CD4-positive, alpha-beta T cell treated with Interleukin-4 for 4 hours (primary cell): Measurements from ENCODE around the gene FNBP1.

Experiments used
- DNase-seq: peaks from one replicate; pipeline ENCODE4 v3.0.0-alpha.2; 2020

Gene FNBP1

DNA sequence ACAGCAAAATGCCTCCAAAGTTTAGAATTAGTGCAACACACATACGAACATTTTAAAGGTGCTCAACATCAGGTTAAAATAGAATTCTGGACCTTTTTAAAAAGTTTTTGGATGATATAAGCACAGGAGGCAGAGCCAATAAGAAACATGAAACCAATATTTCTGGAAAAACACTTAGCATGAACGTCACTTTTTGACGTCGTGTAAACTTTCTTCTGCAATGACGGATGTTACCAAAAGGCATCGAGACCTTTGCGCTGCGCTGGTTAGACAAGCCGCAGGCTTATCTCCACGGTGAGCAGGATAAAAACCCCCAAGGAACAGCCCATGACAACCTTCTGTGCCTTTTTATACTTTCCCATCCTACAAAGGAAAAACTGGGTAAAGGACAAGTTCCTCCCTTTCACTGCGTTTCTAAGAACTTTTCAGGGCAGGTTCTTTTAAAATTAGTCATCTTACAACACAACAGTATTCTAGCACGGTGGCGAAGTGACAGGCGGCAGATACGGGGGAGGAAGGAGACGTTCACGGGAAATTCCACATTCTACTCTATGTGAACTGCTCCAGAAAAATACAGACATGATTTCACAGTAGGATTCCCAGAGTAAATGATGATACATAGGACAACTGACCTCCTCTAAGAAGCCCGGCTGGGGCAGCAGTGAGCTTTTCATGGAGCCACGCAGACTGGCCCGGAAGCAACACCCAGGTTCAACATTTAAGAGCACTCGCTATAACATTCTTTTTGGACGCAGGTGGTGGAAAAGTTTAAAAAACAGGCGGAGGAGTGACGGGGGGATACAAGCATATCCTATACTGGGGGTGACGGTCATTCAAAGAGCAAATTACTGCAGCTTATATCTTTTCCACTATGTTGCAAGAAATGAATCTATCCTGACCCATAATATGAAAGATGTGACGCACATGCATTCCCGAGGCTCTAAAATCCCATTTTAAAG, 155.4 kb downstream of the FNBP1 start:
- DNase-seq: peak; percentile 79

DNA sequence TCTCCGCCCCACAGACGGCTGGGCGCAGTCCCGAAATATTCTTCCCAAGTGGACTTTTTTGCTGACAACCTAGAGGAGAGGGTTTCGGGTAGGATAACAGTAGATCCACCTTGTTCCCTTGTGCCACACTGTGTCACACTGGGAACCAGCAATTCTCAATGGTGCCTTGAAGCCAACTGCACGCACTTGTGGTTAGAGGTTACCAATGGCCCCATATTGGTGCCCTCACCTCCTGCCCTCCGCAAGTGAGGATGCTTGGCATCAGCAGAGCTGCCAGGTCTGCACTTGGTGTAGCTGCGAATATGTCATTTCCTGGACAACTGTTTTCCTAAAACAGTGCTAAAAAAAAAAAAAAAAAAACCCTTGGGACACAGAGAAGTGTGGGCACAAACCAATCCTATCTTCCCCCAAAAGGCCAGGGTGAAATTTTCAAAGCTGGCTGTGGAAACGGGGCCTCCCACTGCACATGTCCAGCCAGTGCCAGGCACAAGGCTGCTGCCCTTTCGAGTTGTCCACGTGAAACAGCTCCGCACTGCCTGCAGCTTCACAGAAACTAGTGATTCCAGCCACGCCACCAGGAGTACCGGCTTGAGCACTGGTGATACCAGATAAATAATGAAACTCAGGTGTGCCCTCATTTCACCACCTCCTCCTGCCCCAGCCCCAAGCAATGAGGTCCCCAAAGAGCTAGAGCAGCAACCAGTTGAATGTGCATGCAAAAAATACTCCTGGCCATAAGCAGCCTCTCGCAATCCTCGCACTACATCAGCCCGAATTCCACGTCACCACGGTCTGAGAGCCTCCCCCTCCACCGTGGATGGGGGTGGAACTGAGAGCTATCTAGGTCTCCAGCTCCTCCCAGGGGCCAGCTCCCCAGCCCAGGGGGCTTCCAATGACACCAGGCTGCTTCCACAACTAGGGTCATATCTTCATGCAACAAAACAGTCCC, 156.5 kb downstream of the FNBP1 start:
- peak; percentile 55 for DNase-seq

DNA sequence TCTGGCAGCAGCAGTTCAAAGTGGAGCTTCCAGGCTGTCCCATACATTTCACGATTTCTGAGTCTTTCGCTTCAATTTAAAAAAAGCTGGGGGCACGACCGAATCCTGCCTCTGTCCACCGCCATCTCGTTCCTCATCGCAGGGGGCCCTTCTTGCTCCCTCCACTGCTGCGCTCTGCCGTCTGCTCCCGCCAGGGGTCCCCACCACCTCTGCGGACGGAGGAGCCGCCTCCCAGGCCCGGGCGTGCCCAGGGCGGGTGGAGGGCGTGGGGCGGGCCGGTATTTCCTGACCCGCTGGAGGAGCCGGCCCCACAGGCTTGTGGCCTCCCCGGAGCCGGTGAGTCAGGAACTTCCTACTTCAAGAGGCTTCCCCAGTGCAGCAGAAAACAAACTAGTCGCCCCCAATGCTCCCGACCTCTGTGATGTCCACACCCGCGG, 157.3 kb downstream of the FNBP1 start:
- DNase-seq: peak; percentile 91

DNA sequence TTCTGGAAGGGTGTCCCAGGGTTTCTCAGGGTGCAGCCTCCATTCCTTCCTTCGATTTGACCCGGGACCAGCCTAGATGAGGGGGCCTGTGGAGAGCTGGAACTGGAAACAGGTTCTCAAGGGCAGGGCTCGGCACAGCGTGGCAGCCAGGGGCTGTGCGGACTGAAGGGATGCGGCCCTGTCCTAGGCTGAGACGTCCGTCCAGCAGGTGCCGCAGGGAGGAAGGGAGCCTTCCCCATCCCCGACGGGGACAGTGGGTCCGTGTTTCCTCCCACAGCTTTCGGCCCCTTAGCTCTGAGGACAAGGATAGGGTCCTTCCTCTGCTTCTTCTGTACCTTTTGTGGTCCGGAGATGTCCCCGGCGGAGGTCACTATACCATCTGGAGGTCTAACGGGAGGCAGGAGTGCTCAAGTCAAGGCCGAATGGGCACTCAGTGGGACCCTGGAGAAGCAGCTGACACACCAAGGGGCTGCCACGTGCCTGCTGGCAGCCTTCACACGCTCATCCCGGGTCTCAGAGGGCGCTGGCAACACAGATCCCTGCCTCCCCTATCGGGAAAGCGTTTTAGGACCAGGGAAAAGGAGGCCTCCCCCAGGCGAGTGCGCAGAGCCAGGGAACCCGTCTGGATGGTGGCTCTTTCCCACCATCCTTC, 157.8 kb downstream of the FNBP1 start:
- DNase-seq: peak; percentile 19

DNA sequence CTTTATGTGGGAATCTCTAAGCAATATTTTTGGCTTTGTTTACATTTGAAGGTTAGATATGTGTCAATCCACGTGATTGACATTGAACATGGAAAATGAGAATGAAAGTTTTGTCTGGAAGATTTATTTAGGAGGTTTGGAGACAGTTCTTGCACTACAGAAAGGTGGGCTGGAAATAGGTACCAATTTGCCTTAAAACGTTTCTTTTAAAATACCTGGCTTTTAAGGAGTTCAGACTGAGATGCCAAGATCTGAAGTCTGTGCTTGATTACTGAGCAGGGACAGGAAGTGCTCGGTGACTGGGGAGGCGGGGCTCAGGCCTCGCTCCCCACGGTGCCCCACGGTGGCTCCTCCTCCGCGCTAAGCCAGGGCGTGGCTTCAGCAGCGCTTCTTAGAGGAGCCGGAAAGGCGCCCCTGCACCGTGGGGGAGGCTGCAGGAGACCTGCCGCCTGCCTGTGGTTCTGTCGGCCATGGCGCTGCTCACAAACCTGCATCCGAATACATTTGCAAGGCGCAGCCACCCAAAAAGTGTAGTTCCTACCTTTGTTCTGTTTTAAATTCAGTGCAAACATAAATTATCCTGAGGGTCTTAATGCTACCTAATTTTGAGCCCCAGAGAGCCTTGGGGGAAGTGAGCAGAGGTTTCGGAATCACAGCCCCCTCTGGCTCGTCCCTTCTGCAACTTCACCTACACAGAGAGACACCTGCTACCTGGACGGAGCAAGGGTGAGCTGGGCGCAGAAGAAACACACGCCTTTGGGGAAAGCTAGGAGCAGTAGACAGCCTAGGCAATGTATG, 158.6 kb downstream of the FNBP1 start:
- DNase-seq: peak; percentile 93

DNA sequence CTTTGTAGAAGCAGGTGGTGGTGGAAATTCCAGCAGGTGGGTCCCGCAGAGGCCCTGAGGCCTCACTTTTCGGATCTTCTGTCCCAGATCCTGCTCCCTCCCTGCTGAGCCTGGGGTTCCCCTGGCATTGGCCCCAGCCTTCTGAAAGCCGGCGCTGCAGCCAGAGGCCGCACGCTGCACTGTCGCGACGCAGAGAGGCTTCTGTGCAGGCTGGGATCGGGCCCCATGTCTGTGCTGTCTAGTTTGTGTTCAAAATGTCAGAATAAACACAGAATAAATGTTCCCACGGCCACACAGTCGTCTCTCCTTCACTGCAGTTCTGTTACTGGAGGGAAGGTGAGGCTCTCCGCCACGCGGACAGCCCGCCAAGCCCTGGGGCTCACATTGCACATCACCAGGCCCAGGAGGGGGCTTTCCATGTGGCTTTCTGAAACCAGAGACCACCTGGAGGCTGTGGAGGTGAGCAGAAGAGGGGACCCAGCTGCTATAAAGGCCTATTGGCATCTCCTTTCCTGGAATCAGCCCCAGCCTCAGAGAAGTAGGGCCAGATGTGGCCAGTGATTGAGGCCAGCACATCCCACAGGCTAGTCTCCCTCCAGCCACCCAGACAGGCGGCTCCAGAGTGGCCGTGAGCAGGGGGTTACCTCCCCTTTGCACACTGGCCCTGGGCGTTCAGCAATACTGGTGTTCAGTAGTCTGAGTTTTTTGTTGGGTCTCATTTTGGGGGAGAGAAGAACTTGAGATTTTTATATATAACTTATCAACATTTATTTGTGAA, 161.3 kb downstream of the FNBP1 start:
- DNase-seq: no peak

DNA sequence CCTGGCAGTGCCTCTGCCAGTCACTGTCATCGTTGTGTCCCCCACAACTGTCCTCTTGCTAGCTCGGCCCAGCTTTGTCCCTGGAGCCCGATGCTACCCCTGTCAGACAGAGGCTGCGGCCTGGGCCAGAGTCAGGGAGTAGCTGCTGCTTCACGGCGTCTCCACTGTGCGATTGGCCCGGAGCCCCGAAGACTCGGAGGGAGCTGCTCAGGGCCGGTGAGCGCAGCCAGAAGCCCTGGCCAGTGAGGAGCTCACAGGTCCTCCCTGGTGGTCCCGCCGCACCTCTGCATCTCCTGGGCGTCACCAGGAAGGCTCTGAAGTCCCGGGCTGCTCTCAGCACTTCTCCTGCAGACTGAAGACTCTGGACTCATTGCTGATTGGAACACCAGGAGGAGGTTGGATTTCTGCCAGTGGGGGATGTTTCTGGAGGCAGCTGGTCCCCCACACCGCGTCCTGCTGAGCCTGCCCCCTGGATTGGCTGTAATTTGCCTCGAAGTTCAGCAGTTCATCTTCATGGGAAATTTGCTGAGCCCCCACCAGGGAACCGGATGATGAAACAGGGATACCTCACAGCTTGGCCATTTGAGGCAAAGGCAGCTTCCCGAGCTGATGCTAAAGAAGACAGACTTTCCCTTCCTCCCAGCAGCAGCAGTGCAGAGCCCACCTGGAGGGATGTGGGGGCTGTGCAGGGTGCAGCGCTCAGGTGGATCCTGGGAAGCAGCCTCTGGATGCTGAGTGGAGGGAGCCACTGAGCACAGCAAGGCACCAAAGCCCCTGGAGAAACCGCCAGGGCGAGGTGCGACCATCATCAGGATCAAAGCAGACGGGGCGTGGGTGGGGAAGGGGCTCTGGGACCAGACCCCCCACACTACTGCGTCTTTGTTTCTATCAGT, 162.1 kb downstream of the FNBP1 start:
- no peak for DNase-seq

DNA sequence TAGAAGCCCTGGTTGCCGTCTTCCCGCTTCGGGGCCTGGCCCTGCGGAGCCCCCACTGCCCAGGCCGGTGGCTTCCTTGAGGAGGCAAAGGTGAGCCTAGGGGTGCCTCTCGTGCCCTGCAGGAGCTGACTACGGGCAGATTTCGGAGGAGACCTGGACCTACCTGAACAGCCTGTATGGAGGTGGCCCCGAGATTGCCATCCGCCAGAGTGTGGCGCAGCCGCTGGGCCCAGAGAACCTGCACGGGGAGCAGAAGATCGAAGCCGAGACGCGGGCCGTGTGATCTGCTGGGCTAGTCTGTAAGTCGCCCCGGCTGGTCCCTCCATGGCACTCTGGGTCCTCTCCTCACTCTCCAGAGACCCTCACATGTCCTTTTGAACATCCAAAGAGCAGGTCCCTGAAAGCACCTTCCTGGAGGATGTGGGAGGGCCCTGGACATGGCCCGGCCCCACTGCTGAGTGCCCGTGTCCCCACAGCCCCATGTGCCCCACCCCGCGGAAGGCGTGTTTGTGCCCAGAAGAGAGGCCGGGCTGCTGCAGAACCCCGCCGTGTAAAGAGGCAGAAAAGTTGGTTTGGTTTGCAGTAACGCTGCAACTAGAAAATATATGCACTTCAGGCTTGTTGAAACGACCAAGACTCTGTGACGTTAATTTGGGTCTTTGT, 162.9 kb downstream of the FNBP1 start:
- no peak for DNase-seq

DNA sequence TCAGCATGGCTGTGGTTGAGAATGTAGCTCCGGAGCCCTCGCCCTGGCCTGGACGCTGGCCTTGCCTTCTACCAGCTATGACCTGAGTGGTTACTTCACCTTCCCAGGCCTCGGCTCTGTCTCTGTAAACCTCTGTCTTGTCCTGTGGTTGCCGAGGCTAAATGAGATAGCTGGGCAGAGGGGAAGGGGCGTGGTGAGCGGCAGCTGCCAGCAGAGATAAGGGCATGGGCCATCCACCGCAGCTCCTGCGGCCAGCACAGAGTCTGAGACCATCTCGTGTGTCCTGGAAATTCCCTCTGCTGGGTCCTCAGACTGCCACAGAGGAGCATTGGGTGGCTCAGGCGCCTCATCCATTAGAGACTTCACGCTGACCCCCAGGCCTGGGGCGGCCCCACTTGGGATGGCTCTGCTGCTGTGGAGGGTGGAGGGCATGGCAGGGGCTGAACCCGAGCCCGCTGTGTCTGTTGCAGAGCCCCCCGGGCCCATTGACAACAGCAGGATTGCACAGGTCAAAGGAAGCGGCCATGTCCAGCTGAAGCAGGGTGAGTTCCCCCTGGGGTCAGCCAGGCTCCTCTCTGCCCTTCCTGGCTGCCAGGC, 163.8 kb downstream of the FNBP1 start:
- no peak for DNase-seq

DNA sequence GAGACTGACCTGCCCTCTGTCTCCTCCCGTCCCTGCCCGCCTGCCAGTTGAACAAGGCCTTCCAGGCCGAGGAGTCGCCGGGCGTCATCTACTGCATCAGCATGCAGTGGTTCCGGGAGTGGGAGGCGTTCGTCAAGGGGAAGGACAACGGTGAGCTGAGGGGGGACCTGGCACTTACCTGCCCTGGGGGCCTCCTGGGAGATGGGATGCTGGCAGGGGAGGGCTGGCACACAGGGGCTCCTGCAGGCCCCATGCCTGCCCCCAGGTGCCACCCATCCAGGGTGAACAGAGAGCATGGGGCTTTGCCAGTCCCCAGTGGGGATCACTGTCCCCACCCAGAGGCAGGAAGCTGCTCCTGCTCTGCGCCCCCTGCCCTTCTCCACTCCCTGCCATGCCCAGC, 164.7 kb downstream of the FNBP1 start:
- no peak for DNase-seq

DNA sequence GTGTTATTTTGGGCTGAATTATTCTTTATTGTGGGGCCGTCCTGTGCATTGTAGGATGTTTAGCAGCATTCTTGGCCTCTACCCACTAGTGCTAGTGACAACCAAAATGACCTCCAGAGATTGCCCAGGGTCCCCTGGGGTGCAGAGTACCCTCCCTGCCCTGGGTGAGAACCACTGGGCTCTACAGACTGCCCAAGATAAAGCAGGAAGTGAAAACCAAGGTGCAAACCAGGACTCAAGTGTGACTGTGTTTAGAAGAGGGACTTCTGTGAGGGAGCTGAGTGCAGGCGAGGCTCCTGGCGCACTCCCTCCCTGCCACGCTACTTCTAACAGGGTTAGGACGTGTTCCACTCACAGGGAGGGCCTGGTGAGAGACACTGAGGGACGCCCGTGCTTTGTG, 166.2 kb downstream of the FNBP1 start:
- no peak for DNase-seq

DNA sequence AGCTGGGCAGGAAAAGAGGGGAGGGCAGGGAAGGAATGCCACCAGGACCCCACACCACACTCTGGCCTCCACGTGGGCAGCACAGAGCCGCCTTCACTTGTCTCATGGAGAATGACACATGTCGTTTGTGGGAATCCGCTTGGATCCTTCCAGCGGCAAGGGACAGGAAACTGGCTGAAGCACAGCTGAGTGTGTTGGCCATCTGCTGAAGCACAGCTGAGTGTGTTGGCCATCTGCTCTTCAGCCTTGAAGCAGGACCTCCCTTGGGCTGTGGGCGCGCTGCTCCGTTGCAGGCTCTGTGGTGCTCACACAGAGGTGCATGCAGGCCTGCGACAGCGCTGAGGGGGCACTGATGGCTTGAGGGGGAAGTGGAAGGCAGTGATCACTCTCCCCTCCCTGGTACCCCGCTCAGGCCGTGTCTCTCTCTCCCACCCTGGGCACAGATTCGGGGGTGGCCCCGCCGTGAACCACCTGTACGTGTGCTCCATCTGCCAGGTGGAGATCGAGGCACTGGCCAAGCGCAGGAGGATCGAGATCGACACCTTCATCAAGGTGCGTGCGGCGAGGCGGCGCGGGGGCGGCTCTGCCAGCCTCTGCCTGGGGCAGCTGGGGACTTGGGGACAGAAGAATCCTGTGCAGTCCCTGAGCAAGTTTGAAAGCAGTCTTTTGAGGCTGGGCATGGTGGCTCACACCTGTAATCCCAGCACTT, 167.1 kb downstream of the FNBP1 start:
- no peak for DNase-seq

DNA sequence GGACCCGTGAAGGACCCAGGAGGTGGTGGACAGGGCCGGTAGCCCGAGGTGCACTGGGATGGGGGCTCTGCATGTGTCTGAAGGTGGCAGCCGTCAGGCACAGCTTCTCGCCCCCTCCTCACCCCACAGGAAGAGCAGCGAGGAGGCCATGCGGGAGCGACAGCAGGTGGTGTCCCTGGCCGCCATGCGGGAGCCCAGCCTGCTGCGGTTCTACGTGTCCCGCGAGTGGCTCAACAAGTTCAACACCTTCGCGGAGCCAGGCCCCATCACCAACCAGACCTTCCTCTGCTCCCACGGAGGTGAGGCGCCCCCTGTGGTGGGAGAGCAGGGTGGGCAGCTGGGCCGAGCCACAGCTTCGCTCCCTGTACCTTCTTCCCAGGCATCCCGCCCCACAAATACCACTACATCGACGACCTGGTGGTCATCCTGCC, 167.8 kb downstream of the FNBP1 start:
- no peak for DNase-seq

DNA sequence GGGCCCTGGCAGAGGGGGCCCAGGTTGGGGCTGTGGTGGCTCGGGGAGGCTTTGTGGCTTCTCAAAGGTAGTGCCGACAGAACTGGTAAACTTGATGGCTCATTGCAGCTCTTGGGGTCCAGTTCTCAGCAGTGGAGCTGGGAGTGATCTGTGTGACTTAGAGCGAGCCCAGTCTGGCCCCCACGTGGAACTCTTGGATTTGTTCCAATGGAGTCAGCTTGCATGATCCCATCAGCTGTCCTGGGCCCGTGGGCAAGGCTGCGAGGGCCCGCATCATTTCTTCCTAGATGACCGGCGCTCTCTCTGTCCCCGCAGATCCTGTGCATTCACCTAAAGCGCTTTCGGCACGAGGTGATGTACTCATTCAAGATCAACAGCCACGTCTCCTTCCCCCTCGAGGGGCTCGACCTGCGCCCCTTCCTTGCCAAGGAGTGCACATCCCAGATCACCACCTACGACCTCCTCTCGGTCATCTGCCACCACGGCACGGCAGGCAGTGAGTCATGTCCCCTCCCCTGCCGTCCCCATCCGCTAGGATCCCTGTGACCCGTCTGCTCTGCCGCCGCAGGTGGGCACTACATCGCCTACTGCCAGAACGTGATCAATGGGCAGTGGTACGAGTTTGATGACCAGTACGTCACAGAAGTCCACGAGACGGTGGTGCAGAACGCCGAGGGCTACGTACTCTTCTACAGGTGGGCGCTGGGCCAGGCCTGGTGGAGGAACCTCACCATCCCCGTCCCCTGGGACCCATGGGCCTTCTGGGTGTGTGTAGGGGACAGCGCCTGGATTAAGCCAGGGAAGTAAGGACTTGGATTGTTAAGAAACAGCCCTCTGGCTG, 168.5 kb downstream of the FNBP1 start:
- no peak for DNase-seq

DNA sequence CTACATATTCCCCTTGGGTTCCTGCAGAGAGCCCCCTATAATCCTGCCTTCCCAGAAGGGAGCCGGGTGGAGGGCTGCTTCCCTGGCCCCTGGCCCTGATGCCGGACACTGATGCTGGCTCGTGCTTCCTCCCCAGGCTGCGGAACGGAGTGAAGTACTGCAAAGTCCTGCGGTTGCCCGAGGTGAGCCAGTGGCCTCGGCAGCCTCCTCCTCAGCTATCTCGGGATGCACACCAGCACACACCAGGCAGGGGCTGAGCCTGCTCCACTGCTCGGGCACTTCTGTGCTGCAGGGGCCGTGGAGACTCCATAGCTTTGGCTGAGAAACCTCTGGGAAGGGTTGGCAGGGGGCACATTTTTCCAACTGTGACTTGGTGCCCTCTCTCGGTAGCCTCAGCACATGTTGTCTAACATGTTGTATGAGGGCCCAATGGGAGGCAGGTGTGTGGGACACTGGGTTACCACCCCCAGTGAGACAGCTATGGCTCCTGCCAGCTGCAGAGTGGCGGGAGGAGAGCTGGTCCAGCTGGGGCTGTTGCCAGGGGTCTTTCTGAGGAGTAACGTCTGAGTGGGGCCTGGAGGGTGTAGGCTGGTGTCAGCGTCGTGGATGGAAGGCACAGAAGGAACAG, 169.3 kb downstream of the FNBP1 start:
- DNase-seq: no peak

DNA sequence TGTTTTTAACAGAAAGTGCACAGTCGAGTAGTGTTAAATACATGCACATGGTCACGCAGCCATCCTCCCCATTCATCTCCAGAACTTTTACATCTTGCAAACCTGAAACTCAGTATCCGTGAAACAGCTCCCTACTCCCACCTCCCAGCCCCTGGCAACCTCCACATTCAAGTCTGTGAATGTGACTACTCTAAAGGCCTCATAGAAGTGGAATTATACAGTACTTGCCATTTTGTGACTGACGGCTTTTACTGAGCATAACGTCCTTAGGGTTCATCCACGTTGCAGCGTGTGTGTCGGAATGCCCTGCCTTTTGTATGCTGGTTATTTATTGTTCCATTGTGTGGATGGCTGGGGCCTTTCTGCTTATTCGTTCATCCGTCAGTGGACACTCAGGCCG, 171.9 kb downstream of the FNBP1 start:
- no peak for DNase-seq
